ENCODE results near the gene ANOS1.

ANOS1 gene

DNA sequence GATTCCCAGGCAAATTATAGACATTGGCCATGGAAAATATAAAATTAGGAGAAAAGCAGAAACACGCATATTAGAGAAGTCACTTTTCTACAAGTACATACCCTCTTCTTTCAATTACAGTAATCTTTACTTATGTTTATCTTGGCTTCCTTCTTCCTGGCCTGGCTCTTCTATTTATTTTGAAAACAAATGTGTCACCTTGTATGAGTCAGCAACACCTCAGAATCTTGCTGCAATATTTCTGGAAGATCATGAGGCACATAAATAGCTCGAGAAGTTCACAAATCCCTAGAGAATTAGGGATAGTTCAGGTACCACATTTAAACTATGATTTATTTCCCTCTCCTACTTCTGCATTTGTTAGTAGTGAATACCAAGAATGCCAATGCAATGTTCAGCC is 124.6 kb downstream of the ANOS1 start:
- DNase-seq (ENCODE audit: low spot score): no peak
- in situ Hi-C loops (cut with MboI; ENCODE audit: low sequenced_read_pairs, unreplicated experiment): no loop called here
- TF ChIP-seq, protein P1, sequence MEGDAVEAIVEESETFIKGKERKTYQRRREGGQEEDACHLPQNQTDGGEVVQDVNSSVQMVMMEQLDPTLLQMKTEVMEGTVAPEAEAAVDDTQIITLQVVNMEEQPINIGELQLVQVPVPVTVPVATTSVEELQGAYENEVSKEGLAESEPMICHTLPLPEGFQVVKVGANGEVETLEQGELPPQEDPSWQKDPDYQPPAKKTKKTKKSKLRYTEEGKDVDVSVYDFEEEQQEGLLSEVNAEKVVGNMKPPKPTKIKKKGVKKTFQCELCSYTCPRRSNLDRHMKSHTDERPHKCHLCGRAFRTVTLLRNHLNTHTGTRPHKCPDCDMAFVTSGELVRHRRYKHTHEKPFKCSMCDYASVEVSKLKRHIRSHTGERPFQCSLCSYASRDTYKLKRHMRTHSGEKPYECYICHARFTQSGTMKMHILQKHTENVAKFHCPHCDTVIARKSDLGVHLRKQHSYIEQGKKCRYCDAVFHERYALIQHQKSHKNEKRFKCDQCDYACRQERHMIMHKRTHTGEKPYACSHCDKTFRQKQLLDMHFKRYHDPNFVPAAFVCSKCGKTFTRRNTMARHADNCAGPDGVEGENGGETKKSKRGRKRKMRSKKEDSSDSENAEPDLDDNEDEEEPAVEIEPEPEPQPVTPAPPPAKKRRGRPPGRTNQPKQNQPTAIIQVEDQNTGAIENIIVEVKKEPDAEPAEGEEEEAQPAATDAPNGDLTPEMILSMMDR (IDR thresholded peaks at IDR 0.05; ENCODE audit: borderline replicate concordance, control extremely low read depth, extremely low read depth, insufficient read depth, missing control alignments): no peak

DNA sequence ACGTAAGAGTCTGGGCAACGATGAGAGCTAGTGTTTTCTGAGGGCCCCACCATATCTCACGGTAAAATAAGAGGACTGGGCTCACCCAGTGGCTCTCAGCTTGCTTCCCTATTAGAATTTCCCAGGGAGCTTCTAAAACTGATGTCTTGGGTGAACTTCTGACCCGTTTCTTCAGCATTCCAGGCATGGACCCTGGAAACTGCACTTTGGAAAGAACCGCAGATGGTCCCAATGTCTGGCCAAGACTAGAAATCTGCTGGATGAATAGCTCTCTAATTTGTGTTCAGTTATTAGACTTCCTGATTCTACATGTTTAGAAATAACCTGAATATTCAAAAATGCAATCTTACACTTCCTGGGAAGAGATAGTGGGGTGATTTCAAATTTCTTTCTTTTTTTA is 127.8 kb downstream of the ANOS1 start:
- no peak for DNase-seq (ENCODE audit: low spot score)
- in situ Hi-C loops (cut with MboI; ENCODE audit: low sequenced_read_pairs, unreplicated experiment): no loop called here
- TF ChIP-seq, protein P1 (IDR thresholded peaks at IDR 0.05; ENCODE audit: borderline replicate concordance, control extremely low read depth, extremely low read depth, insufficient read depth, missing control alignments): no peak

- in situ Hi-C loops (cut with MboI; ENCODE audit: low sequenced_read_pairs, unreplicated experiment): no loop called here
- TF ChIP-seq, protein P1 (IDR thresholded peaks at IDR 0.05; ENCODE audit: borderline replicate concordance, control extremely low read depth, extremely low read depth, insufficient read depth, missing control alignments): no peak
- DNase-seq (ENCODE audit: low spot score): no peak
Measured at GRCh38 chrX:8591501-8591900, 140.4 kb downstream of the ANOS1 start.

DNA sequence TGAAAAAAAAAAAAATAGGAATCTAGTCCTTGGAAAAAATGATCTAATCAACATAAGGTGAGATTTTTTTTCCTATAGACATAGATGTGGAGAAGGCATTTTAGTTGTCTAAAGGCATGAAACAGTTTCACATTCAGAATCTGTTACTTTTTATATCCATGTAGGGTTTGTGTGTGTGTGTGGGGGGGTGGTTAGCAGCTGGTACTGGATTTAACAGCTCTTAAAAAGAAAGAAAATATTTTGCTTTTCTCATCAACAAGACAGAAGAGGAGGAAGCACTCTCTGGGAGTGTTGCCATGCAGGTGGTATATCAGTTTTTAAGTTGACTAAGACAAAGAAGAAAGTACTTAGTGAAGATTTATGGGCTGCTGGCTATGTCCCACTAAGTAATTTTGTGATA is 145.0 kb downstream of the ANOS1 start:
- DNase-seq (ENCODE audit: low spot score): no peak
- TF ChIP-seq, protein P1 (IDR thresholded peaks at IDR 0.05; ENCODE audit: borderline replicate concordance, control extremely low read depth, extremely low read depth, insufficient read depth, missing control alignments): no peak
- in situ Hi-C loops (cut with MboI; ENCODE audit: low sequenced_read_pairs, unreplicated experiment): no loop called here

GRCh38 chrX:8579602-8580001 is 152.3 kb downstream of the ANOS1 start:
- DNase-seq (ENCODE audit: low spot score): no peak
- in situ Hi-C loops (cut with MboI; ENCODE audit: low sequenced_read_pairs, unreplicated experiment): no loop called here
- TF ChIP-seq, protein P1 (IDR thresholded peaks at IDR 0.05; ENCODE audit: borderline replicate concordance, control extremely low read depth, extremely low read depth, insufficient read depth, missing control alignments): no peak

DNA sequence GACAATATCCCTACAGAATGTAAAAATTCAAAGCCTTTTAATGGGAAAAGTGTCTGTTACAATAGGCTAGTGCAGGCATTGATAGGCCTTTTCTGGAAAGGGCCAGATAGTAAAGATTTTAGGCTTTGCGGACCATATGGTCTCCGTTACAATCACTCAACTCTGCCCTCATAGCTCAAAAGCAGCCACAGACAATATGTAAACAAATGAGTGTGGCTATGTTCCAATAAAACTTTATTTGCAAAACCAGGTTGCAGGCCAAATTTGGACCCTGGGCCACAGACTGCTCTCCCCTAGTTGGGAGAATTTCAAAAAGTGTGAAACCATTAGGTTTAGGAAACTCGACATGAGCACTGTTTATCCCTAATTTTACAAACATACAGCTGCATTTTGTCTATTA is 155.1 kb downstream of the ANOS1 start:
- TF ChIP-seq, protein P1 (IDR thresholded peaks at IDR 0.05; ENCODE audit: borderline replicate concordance, control extremely low read depth, extremely low read depth, insufficient read depth, missing control alignments): no peak
- in situ Hi-C loops (cut with MboI; ENCODE audit: low sequenced_read_pairs, unreplicated experiment): no loop called here

DNA sequence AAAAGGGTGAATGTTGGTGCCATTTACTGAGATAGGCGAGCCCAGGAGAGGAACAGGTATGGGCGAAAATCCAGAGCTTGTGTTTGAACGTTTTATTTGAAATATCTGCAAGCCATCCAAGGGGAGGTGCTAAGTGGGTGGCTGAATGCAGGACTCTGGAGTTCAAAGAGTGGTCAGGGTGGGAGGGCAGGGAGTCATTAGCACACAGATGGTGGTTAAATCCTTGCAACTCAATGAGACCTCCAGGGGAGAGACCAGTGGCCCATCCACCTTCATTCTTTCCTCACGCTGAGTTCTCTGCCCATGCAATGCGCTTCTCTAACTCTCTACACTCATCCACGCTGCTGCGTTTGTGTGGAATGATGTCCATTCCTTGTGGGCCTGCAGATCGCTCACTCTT is 166.2 kb downstream of the ANOS1 start:
- TF ChIP-seq, protein P1 (IDR thresholded peaks at IDR 0.05; ENCODE audit: borderline replicate concordance, control extremely low read depth, extremely low read depth, insufficient read depth, missing control alignments): no peak
- in situ Hi-C loops (cut with MboI; ENCODE audit: low sequenced_read_pairs, unreplicated experiment): no loop called here
- DNase-seq (ENCODE audit: low spot score): no peak

More for the DNA sequence above, 155.1 kb downstream of the ANOS1 start:
- no peak for DNase-seq (ENCODE audit: low spot score)
